HL-60 (cell line): ENCODE measurements around the gene SORL1.

Experiments used
- GABPA ChIP-seq: IDR thresholded peaks from 2 replicates; pipeline ENCODE4 v1.6.1; 2012; ENCODE audit warnings: low read depth
- POLR2AphosphoS5 ChIP-seq: IDR thresholded peaks from 2 replicates; pipeline ENCODE4 v1.6.1; 2012; ENCODE audit warnings: low read depth
- SPI1 ChIP-seq: IDR thresholded peaks from 2 replicates; pipeline ENCODE4 v1.6.1; 2012; ENCODE audit warnings: low read depth, mild to moderate bottlenecking, borderline replicate concordance
- TF ChIP-seq, protein P1 (sequence below): IDR thresholded peaks from one replicate; pipeline ENCODE4 v1.5.1; 2011; ENCODE audit warnings: low read length, control low read depth, inconsistent platforms; ENCODE audit not compliant: insufficient read depth

DNA sequence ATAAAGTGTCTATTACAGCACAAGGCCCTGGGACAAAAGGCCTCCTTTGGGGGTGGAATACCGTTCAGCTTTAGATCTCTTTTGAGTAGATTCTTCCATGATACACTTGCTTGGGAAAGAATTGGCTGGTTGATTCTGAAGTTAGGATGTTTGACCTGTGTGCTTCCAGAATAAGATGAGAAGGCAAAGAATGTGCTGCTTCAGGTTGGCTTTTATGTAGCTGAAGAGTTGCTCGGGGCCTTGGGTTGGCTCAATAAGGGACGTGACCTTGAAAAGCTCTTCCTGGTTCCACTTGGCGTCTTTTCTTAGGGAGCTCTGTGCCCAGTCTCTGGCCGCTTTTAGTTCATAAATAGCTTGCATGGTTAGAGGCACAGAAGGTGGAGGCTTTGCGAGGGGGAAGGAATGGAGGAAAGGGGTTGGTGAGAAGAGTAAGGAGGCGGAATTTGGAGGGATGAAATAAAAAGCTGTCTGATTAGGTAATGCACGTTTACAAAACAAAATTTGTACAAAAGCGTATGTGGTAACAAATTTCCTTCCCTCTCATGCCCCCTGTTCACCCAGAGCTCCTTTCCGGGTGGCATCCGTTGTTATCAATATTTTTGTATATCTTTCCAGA lies 4.8 kb downstream of the SORL1 start:
- TF ChIP-seq, protein P1, sequence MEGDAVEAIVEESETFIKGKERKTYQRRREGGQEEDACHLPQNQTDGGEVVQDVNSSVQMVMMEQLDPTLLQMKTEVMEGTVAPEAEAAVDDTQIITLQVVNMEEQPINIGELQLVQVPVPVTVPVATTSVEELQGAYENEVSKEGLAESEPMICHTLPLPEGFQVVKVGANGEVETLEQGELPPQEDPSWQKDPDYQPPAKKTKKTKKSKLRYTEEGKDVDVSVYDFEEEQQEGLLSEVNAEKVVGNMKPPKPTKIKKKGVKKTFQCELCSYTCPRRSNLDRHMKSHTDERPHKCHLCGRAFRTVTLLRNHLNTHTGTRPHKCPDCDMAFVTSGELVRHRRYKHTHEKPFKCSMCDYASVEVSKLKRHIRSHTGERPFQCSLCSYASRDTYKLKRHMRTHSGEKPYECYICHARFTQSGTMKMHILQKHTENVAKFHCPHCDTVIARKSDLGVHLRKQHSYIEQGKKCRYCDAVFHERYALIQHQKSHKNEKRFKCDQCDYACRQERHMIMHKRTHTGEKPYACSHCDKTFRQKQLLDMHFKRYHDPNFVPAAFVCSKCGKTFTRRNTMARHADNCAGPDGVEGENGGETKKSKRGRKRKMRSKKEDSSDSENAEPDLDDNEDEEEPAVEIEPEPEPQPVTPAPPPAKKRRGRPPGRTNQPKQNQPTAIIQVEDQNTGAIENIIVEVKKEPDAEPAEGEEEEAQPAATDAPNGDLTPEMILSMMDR: no peak
- TF ChIP-seq POLR2AphosphoS5: no peak
- no peak for TF ChIP-seq SPI1
- TF ChIP-seq GABPA: no peak
